ENCODE measurements around the gene ROR2.

ROR2 gene

DNA sequence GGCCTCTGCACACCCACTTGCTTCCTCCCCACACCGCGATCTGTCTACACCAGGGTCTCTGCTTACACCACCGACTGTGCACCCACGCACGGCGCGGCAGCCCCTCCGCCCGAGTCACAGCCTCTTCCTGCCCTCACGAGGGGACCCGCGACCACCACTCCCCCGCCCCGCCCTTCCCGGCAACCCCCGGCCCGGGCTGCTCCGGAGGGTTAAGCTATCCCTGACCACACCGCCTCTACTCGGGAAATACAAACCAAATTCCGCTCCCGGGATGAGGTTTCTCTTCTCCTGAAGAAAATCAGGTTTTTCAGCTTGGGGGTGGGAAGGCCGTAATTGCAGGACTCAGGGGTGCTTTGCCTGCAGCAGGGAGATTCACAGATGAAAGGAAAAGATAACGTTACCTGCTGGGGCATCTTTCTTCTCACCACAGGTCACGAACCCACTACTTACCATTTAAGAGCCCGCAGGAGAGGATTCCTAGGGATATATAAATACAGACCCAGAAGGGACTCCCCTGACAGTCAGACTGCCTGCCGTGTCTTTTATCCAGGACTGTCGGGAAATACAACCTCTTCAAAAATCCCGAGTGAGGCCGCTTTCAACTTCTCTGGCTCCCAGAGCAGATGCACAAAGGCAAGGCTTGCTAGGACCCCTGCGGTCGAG is 63.5 kb downstream of the ROR2 start:
- ATAC-seq: peak; percentile 48
- Mint-ChIP-seq H3K4me1 (no peaks in the 10 kb centered on the region), H3K9me3 (no peaks in the 10 kb centered on the region), H3K4me3 (no peak overlapping the region), H3K27me3 (peaks cover 6% of the 10 kb centered on the region), H3K36me3 (no peaks in the 10 kb centered on the region), H3K27ac (no peak overlapping the region)

GRCh38 chr9:91885746-91886413 is 64.1 kb downstream of the ROR2 start:
- Mint-ChIP-seq H3K4me3 (no peak overlapping the region), H3K4me1 (no peaks in the 10 kb centered on the region), H3K9me3 (no peaks in the 10 kb centered on the region), H3K27me3 (peaks cover 6% of the 10 kb centered on the region), H3K36me3 (no peaks in the 10 kb centered on the region), H3K27ac (no peak overlapping the region)
- no peak for ATAC-seq

DNA sequence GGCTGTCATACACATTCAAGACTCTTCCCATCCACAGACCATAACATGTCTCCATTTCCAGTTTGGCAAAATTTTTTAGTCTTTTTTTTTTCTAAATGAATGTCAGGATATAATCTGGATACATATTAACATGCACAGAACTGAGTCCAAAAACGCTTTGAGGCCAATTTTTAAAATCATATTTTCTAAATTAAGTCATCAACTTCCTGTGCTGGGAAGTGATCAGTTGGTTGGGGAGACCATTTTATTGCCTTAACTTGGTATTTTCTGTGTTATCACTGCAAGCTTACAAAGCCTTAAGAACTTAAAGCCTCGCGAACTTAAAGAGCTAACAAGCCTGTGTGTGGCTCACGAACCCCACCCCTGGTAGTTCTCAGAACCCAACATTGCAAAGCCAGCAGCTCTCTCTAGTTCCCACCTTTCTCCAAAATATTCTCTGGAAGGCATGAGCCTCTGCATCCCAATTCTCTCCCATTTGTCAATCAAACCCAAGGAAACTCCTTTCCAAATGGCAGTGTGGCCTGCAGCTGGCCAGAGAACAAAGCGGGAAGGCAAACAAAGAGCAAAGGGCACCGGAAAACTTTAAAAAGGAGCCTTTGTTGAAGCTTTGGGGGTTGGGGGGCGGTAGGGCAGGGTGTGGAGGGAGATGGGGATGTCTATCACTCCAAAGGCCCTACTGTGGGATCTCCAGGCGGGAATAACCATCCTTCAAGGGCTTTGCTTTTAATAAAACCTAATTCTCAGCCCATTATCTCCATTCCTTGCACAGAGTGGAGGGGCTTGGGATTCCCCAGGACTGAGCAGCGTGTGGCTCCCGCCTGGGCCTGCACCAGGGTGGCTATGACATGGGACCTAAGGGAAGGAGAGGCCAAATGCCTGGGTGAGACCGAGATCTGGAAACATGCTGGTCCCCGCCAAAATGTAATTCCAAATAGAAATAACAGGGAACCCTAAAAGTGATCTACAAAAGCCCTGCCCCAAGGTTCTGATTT is 65.0 kb downstream of the ROR2 start:
- no peaks in the 10 kb centered on the region for H3K9me3 Mint-ChIP-seq
- H3K27me3 Mint-ChIP-seq: peaks cover 6% of the 10 kb centered on the region
- ATAC-seq: no peak
- H3K36me3 Mint-ChIP-seq: no peaks in the 10 kb centered on the region
- H3K4me1 Mint-ChIP-seq: no peaks in the 10 kb centered on the region
- no peak overlapping the region for H3K27ac Mint-ChIP-seq
- no peak overlapping the region for H3K4me3 Mint-ChIP-seq

DNA sequence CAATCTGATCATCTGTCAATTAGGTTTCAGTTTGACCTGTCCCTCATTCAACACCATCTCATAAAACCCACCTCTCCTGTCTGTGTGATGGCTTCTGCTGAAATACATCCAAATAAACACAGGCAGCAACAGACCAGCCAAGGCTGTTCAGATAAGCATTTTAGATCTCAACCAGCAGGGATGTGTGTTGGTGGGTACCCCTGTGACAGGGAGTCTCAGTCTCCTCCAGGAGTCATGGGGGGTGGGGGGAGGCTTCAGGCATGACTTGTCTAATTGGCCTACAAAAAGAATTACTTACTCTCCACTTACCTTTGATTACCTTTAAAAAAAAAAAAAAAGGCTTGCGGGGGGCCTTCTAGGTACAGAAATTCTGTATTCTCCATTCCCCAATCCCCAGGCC is 65.9 kb downstream of the ROR2 start:
- ATAC-seq: no peak
- Mint-ChIP-seq H3K4me1 (no peaks in the 10 kb centered on the region), H3K27me3 (peaks cover 5% of the 10 kb centered on the region), H3K9me3 (no peaks in the 10 kb centered on the region), H3K27ac (no peak overlapping the region), H3K4me3 (no peak overlapping the region), H3K36me3 (no peaks in the 10 kb centered on the region)

DNA sequence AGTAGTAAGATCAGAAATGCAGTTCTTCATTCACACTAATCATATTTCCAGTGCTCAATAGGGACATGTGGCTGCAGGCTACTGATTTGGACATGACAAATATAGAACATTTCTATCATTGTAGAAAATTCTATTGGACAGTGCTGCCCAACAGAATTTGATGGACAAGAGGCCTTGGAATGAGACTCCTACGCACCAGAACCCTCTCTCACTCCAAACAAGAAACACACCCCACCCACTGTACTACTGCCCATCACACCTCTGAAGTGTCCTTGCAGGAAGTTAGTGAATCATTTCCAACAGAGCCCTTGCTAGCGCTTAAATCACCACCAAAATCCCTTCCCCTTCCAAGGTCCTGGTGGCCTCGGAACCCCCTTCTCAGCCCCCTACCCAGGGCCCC is 66.5 kb downstream of the ROR2 start:
- no peaks in the 10 kb centered on the region for H3K27me3 Mint-ChIP-seq
- H3K27ac Mint-ChIP-seq: no peak overlapping the region
- no peaks in the 10 kb centered on the region for H3K9me3 Mint-ChIP-seq
- H3K4me1 Mint-ChIP-seq: no peaks in the 10 kb centered on the region
- no peaks in the 10 kb centered on the region for H3K36me3 Mint-ChIP-seq
- no peak for ATAC-seq
- H3K4me3 Mint-ChIP-seq: no peak overlapping the region

- H3K27me3 Mint-ChIP-seq: no peaks in the 10 kb centered on the region
- H3K4me1 Mint-ChIP-seq: no peaks in the 10 kb centered on the region
- no peak for ATAC-seq
- no peak overlapping the region for H3K27ac Mint-ChIP-seq
- H3K9me3 Mint-ChIP-seq: no peaks in the 10 kb centered on the region
- no peak overlapping the region for H3K4me3 Mint-ChIP-seq
- no peaks in the 10 kb centered on the region for H3K36me3 Mint-ChIP-seq
Observed at GRCh38 chr9:91882627-91883026, 67.4 kb downstream of the ROR2 start.

DNA sequence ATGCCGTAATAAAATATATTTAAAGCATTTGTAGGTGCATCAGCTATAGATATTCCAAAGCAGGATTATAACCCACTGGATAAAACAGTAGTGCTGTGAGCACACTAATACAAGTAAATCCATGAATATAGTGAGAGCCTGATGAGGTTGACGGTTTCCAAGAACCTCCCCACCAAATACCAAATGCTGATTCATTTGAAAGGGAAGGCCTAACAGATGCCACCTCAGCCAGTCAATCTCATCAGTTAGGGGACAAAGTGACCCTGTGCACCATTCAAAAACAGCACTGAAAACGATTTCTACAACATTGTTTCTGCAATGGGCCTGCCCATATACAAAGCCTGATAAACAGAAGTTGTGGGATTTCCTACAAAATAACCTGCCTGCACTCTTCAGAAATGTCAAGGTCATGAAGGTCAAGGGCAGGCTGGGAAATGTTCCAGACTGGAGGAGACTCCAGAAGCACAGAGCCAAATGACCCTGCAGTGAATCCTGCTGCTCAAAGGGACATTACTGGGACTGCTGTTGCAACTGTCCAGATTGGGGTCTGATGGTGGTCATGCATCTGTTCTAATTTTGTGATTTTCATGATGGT is 69.6 kb downstream of the ROR2 start:
- Mint-ChIP-seq H3K27me3 (no peaks in the 10 kb centered on the region), H3K4me3 (no peak overlapping the region), H3K27ac (no peak overlapping the region), H3K4me1 (no peaks in the 10 kb centered on the region), H3K9me3 (no peaks in the 10 kb centered on the region), H3K36me3 (no peaks in the 10 kb centered on the region)
- no peak for ATAC-seq

DNA sequence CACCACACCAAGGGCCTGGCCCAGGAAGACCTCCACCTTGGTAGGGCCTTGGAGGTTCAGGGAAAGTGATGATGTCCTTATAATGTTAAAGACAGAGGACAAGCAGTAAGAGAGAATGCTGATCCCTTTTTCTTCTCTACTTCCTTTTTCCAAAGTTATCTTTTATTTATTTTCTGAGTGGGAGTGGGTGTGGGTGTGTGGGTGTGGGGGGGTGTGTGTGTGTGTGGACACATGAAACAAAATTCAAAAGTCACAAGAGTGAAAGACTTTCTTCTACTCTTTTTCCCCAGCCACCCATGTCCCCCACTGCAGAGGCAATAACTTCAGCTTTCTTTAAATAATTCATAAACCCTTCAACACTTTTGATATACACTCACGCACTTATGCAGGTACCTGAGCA is 70.8 kb downstream of the ROR2 start:
- Mint-ChIP-seq H3K4me1 (no peaks in the 10 kb centered on the region), H3K27me3 (no peaks in the 10 kb centered on the region), H3K36me3 (no peaks in the 10 kb centered on the region), H3K27ac (no peak overlapping the region), H3K4me3 (no peak overlapping the region), H3K9me3 (no peaks in the 10 kb centered on the region)
- ATAC-seq: no peak

DNA sequence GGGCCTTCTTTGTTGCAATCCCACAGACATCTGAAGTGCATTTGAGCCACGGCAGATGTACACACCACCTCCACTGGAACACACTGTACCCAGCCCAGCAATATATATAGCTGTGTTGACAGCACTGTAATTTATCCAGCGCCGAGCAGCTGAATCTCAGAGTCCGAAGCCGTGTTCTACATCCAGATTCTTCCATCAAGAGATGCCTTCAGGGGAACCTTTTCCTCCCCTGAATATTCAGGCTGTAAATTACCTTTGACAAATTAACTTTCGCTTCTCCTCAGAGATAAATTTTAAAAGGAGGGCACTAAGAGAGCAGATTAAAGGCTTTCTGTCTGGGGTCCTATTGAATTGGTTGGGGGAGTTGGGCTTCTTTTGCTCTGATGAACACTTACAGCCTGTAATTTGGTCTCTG is 76.4 kb downstream of the ROR2 start:
- Mint-ChIP-seq H3K27me3 (no peaks in the 10 kb centered on the region), H3K4me1 (no peaks in the 10 kb centered on the region), H3K27ac (no peak overlapping the region), H3K4me3 (no peak overlapping the region), H3K9me3 (no peaks in the 10 kb centered on the region), H3K36me3 (no peaks in the 10 kb centered on the region)
- ATAC-seq: no peak

- Mint-ChIP-seq H3K27ac (no peak overlapping the region), H3K4me3 (no peak overlapping the region), H3K4me1 (no peaks in the 10 kb centered on the region), H3K9me3 (no peaks in the 10 kb centered on the region), H3K27me3 (peaks cover 16% of the 10 kb centered on the region), H3K36me3 (no peaks in the 10 kb centered on the region)
- no peak for ATAC-seq
Observed at GRCh38 chr9:91868732-91869391, 81.2 kb downstream of the ROR2 start.

DNA sequence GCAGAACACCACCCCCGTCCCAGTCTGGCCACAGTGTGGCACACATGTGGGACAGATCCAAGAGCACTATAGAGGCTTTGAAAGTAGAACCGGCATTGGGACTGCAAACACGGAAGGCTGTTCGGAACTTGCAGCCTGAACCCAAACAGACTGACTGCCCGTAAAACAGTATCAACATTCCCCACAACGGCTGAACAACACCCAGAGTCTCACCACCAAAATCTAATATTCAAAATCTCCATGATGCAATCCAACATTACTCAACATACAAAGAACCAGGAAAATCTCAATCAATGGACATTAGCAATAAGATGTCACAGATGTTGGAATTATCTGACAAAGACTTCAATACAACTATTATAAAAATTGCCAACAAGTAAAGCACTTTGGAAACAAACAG is 82.3 kb downstream of the ROR2 start:
- H3K9me3 Mint-ChIP-seq: no peaks in the 10 kb centered on the region
- no peak overlapping the region for H3K27ac Mint-ChIP-seq
- peaks cover 27% of the 10 kb centered on the region for H3K27me3 Mint-ChIP-seq
- ATAC-seq: no peak
- no peaks in the 10 kb centered on the region for H3K4me1 Mint-ChIP-seq
- H3K4me3 Mint-ChIP-seq: no peak overlapping the region
- H3K36me3 Mint-ChIP-seq: no peaks in the 10 kb centered on the region

DNA sequence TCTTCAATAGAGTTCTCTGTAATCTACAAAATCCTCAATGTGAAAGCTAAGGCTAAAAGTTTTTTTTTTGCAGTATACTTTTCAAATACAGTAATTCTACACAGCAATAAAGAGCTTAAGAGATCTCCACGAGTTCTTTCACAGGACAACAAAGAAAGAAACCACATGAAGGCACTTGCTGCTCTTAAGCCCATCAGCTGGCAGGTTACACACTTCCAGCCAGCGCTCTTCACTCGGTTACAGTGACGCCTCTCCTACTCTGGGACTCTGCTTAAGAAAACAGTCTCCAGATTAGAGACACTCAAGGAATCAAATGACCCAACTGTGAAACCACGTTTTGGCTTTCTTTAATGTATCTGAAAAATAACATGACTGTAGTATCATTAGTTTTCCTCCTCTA is 85.0 kb downstream of the ROR2 start:
- Mint-ChIP-seq H3K9me3 (no peaks in the 10 kb centered on the region), H3K36me3 (no peaks in the 10 kb centered on the region), H3K27me3 (peaks cover 27% of the 10 kb centered on the region), H3K4me1 (no peaks in the 10 kb centered on the region), H3K4me3 (no peak overlapping the region), H3K27ac (no peak overlapping the region)
- ATAC-seq: no peak

DNA sequence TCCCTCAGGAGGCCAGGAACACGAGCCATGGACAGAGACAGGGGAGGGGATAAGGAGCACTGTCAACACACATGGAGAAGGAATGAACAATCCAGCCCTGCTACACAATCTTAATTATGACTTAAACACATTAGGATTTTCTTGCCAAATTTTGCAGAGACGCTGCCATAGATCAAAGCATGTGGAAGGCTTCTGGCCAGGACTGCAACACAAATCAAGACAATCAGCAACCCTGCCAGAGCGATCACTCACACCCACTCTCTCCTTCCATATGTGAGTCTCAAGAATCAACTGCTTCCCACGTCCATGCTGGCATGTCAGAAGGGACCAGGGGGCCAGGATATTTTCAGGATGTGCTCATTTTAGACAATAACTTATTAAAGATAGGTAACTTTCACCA is 85.6 kb downstream of the ROR2 start:
- no peak for ATAC-seq
- H3K36me3 Mint-ChIP-seq: no peaks in the 10 kb centered on the region
- H3K4me3 Mint-ChIP-seq: no peak overlapping the region
- H3K27ac Mint-ChIP-seq: no peak overlapping the region
- H3K4me1 Mint-ChIP-seq: no peaks in the 10 kb centered on the region
- no peaks in the 10 kb centered on the region for H3K9me3 Mint-ChIP-seq
- peaks cover 27% of the 10 kb centered on the region for H3K27me3 Mint-ChIP-seq

GRCh38 chr9:91863469-91863868 is 86.6 kb downstream of the ROR2 start:
- ATAC-seq: no peak
- Mint-ChIP-seq H3K4me3 (no peak overlapping the region), H3K27me3 (peaks cover 27% of the 10 kb centered on the region), H3K36me3 (no peaks in the 10 kb centered on the region), H3K4me1 (no peaks in the 10 kb centered on the region), H3K27ac (no peak overlapping the region), H3K9me3 (no peaks in the 10 kb centered on the region)

All from stimulated activated memory B cell treated with anti-CD40 and anti-IgM and Interleukin-4, amounts not matched to agents 10 μg/mL and 1 μg/mL and 100 μg/mL, for 72 hours (primary cell).